Ramos (cell line): ENCODE results near the gene MGST2.

ENCODE experiments used
- in situ Hi-C: fragments of 300-500 bp; cut with MboI; formaldehyde crosslinking; loops from one replicate; pipeline ENCODE4 v1.14.3; 2022; ENCODE audit warnings: low sequenced_read_pairs; ENCODE audit not compliant: unreplicated experiment

The MGST2 gene

GRCh38 chr4:139643042-139643895 is 22.4 kb upstream of the MGST2 start:
- in situ Hi-C loops = no loop called here

DNA sequence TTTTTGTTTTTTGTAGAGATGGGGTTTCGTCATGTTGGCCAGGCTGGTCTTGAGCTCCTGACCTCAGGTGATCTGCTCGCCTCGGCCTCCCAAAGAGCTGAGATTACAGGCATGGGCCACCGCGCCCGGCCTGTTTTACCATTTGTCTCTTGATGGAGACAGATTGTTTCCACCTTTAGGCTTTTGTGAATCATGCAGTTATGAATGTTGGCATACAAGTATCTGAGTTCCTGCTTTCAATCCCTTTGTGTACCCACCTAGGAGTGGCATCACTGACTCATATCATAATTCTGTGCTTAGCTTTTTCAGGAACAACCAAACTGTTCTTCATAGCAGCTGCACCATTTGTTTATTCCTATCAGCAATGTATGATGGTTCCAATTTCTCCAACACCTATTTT is 20.2 kb upstream of the MGST2 start:
- in situ Hi-C loops = no loop called here

DNA sequence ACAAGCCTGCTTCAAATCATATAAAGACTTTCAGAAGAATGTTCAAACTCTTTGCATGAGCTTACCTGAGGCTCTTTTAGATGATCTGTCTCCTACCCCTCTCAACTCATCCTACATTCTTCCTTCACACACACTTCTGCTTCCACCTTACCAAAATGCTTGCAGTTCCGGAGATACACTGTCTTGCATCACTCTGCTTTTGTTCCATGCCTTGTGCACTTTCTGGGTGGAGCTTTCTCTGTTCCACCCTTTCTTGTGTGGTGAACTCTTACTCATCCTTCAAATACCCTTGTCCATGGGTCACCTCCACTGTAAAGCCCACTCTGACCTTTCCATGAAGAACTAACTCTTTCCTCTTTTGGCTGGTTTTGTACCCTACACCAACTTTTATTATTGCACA is 18.4 kb upstream of the MGST2 start:
- in situ Hi-C loops = no loop called here

DNA sequence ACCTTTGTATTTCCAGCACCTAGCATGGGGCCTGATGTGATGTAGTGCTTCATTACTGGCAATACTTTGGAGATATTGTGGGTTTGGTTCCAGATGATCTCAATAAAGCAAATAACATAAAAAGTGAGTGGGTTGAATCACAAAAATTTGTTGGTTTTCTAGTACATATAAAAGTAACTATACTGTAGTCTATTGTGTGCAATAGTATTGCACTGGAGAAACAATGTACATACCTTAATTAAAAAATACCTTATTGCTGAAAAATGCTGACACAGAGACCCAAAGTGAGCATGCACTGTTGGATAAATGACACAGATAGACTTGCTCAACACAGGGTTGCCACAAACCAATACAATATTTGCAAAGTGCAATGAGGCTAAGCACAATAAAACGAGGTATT is 17.7 kb upstream of the MGST2 start:
- in situ Hi-C loops = no loop called here

DNA sequence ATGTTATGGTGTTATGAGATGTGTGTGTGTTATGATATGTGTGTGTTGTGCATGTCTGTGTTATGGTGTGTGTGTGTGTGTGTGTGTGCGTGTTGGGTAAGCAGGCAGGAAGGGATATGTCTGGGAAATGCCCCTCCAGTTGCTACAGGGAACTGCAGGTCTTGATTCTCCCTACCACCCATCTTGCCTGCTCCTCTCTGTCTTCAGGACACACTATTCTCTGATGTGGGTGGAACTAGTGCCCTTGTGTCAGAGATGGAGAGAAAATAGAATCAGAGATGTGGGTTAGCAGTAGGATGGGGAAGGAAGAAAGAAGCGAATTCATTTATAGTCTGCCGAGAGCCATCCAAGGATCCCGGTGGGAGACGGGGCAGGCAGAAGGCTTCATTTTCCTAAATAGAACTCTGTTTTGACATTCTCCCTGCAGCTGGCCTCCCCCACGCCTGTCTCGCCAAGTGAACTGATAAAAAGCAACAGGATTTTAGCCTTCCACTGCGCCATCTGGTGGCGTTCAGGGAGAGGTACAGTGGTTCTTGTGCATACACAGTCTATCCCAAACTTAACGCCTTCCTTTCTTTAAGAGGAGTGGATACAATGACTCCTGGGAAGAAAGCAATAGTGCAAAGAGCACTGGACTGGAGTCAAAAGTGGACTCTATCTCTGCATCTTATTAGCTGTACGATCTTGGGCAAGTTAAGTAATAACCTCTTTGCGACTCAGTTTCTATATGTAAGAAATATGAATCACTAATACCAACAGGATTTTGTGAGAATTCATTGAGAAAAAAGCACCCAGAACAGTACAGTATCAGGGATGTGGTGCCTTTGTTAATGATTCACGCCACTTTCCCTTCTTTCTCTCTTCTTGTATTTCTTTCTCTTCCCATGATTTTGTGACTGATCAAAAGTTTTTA is 14.1 kb upstream of the MGST2 start:
- in situ Hi-C loops = no loop called here

- in situ Hi-C loops = no loop called here
Measured at GRCh38 chr4:139654516-139654915, 11.1 kb upstream of the MGST2 start.

GRCh38 chr4:139655116-139655515 is 10.5 kb upstream of the MGST2 start:
- in situ Hi-C loops = no loop called here

DNA sequence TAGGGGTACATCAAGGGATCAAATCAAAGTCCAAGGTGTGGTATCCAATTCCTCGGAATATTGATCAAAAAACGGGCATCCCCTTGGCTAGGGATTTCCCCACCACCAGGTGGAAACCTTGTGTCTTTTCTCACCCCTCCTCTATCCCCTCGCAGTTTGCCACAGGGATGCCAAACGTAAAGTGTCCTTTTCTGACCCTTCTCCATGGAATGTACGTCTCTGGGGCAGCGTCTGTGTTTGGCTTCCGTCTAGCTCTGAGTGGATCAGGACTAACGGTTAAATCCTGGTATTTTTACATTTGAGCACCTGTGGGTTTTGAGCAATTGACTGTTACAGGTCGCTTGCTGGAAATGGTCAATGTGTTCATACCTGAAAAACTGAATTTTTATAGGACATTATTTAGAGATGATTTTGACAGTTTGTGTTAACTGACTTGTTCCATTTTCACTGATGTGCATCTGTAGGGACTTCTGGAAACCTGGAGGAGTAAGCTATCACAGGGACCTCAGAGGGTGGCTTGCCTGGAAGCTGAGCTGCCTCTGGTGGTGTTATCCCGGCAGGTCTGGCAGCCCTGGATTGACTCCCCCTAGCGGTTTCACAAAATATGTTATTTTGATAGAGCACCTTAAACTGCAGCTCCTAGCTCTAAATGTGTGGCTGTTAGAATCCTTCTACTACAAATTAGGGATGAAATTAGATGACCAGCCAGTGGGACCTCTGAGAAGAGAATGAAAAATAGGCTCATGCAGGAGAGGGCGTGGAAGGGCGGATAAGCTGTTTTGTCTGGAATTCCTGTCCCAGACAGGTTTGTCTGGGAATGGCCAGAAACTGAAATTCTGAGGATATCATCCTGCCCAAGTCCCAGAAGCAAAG is 8.8 kb upstream of the MGST2 start:
- in situ Hi-C loops = no loop called here

DNA sequence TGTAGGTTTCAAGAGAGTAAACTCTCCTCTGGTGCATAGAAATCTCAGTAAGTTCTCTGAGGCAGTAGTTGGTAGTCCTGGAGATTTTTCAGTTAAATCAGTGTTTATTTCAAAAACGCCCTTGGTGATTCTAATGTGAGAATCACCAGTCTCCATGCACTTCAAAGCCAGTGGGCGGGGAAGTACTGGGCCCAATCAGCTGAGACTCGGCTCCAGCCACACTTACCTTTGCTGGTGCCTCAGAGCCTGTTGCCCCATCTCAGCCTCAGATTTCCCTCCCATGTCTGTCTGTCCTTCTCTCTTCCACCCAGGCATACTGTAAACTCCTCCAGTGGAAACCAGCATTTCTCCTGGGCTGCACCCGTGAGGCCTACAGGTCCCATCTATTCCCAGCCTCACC is 7.4 kb upstream of the MGST2 start:
- in situ Hi-C loops = no loop called here

DNA sequence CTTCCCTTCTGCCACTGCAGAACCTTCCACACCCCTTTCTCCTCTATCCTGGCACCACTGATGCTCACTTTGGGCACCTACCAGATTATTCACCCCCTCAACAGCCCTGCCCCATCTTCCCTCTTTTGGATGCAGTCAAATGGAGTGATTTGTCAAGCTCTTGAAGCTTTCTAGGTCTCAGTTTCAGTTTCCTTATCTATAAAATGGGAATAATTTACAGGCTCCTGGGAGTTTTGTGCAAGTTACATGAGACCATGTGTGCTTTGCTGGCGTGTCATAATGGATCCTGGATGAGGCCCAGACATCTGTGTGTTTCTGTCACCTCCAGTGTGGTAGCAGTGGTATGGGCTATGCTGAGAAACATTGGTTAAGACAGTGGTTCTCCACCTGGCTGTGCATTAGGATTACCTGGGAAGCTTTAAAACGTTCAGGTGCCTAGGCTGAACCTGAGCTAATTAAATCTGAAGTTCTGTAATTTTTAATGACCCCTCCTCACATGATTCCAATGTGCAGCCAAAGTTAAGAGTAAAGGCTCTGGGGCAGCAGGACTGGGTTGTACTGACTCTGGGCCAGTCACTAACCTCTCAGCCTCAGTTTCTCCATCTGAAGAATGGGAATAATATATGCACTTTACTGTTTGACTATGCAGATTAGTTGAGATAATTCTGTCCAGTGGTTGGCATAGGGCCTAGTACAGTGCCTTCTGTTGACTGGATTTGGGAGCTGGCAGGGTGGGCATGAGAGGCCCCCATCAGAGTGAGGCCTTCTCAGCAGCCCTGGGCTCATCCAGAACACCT is 6.8 kb upstream of the MGST2 start:
- in situ Hi-C loops = no loop called here

DNA sequence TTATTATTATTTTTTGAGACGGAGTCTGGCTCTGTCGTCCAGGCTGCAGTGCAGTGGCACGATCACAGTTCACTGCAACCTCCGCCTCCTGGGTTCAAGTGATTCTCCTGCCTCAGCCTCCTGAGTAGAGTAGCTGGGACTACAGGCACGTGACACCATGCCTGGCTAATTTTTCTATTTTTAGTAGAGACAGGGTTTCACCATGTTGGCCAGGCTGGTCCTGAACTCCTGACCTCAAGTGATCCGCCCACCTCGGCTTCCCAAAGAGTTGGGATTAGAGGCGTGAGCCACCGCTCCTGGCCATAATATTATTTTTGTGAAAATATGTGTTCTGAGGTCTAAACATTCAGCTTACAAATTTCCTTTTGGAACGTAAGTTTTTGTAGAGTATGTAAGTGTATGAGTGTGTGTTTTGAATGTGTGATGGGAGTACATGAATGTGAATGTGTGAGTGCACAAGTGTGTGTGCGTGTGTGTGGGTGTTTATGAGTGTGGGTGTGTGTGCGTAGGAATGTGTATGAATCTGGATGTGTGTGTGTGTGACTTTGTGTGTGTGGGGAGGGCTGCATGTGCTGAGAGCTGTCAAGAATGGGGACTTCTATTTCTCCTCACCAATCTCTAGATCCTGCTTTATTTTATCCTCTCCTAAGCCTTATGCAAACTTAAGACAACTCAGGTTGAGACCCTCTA is 5.7 kb upstream of the MGST2 start:
- in situ Hi-C loops = no loop called here

DNA sequence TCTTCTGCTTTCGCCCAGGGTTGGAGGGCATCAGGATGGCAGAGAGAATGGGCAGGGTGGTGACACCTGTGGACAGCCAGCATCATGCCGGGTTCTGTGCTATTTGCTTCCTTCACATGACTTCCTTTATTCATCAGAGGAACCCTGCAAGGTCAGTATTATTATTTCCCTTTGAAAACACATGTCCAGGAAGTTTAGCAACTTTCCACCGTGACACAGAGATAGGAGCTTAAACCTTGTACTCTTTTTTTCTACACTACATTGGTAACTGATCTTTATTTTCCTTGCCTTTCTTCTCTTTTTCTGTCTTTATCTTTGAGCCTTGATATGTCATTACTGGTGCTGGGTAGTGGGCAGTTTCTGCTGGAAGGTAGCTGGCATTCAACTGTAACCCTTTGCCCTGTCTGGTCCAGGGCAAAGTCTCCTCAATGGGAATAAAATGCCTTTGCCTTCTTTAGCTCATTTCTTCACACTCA is 5.0 kb upstream of the MGST2 start:
- in situ Hi-C loops = no loop called here

DNA sequence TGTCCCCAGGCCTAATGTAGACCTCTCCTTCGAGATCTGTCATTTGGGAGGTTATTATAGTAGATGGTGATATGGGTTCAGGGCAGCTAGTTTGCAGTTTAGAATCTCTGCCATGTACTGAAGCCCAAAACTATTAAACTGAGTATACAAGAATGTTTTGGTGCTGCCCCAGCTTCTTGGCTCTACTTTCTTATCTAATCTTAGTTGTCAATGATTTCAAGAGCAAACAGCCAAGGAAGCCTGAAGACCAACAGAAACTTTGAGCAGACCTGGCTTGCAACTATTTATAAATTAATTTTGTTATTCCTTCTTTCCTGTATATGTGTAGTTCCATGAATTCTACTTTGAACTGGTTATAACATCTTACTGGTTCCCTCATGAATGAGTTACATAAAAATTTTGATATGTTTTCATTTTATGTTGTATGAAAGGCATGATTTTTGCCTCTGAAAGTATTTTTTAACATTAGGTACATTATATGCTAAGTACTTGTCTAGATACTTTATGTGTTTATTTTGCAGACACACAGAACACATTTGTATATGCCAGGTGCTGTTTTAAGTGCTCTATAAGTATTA is 2.0 kb upstream of the MGST2 start:
- in situ Hi-C loops = no loop called here

DNA sequence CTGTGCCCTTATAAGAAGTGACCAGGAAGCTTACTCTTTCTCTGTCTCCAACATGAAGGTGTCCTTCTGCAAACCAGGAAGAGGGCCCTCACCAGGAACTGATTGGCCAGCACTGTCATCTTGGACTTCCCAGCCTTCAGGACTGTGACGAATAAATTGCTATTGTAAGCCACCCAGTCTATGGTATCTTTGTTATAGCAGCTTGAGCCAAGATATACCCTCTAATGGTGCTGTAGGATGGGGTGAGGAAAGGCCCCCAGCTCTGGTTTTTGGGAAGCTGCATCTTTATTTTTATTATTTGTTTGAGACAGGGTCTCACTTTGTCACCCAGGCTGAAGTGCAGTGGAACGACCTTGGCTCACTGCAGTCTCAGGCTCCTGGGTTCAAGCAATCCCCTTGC is 1.2 kb upstream of the MGST2 start:
- in situ Hi-C loops = no loop called here

DNA sequence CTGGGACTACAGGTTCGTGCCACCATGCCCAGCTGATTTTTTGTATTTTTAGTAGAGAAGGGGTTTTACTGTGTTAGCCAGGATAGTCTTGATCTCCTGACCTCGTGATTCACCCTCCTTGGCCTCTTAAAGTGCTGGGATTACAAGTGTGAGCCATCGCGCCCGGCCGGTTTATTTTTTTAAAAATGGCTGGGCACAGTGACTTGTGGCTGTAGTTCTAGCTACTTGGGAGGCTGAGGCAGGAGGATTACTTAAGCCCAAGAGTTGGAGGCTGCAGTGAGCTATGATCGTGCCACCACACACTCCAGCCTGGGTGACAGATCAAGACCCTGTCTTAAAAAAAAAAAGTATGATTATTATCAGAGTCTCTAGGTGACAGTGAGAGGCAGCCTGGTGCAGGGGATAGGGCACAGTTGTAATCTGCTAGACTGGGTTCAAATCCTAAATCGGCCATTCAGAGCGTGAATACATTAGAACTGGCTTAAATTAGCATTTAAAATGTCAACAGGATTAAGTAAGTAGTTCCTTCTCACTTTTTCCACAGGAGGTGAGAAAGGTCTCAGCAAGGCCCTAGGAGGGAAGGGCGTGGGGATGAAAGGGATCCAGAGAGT is 435 bp upstream of the MGST2 start:
- in situ Hi-C loops = no loop called here

GRCh38 chr4:139666735-139667281 is 1.2 kb downstream of the MGST2 start:
- in situ Hi-C loops = no loop called here

GRCh38 chr4:139668036-139668435 is 2.4 kb downstream of the MGST2 start:
- in situ Hi-C loops = no loop called here

DNA sequence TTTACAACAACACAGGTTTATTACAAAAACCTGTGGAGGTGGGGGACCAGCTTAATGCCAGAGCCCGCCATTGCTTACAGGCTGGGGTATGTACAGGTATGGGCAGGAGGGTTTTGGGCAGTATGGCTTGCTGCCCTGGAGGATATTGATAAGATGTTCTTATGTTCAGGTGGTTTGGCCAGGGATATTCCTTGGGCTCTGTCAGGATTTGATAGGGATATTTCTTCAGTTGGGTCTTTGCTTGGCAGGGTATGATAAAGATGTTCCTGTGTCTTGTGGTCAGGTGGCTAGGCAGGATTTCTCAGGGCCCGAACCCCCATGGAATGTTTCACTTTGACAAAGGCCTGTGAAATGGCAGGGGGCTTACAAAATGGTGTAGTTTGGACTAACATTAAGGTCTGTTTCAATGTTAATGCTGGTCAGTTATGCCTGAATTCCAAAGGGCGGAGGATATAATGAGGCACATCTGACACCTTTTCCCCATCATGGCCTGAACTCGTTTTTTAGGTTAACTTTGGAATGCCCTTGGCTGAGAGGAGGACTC is 3.1 kb downstream of the MGST2 start:
- in situ Hi-C loops = no loop called here
